OCI-LY7 (cell line): ENCODE results near the gene MAGEA2.
"Not testable (repeated sequence)": the region's sequence is repeated elsewhere in the genome, so short reads cannot be mapped to it uniquely, and the experiment has no call there.

Experiments
- CTCF ChIP-seq: fragments of 200-600 bp; sonication (generic); conservative IDR thresholded peaks from 2 replicates; pipeline ENCODE4 v1.5.1; 2014; ENCODE audit warnings: mild to moderate bottlenecking, antibody characterized with exemption, low read length, moderate library complexity, mixed read lengths
- EZH2phosphoT487 ChIP-seq: fragments of 200-600 bp; sonication (generic); IDR thresholded peaks from 2 replicates; pipeline ENCODE4 v1.6.1; 2018; ENCODE audit warnings: low read depth, borderline replicate concordance, mild to moderate bottlenecking, mixed run types, antibody characterized with exemption, low read length, moderate library complexity, mixed read lengths

- not testable (repeated sequence) for TF ChIP-seq CTCF, EZH2phosphoT487
These were observed 17.1 kb downstream of the MAGEA2 start for GRCh38 chrX:152736528-152736927.
